Activated T-cell treated with anti-CD3 and anti-CD28 coated beads for 4 hours (primary cell): ENCODE measurements around the gene TBL1X.
"Not testable (repeated sequence)": the region's sequence is repeated elsewhere in the genome, so short reads cannot be mapped to it uniquely, and the experiment has no call there.

ENCODE experiments used
- DNase-seq: peaks from one replicate; pipeline ENCODE4 v3.0.0-alpha.2; 2020

The TBL1X gene

DNA sequence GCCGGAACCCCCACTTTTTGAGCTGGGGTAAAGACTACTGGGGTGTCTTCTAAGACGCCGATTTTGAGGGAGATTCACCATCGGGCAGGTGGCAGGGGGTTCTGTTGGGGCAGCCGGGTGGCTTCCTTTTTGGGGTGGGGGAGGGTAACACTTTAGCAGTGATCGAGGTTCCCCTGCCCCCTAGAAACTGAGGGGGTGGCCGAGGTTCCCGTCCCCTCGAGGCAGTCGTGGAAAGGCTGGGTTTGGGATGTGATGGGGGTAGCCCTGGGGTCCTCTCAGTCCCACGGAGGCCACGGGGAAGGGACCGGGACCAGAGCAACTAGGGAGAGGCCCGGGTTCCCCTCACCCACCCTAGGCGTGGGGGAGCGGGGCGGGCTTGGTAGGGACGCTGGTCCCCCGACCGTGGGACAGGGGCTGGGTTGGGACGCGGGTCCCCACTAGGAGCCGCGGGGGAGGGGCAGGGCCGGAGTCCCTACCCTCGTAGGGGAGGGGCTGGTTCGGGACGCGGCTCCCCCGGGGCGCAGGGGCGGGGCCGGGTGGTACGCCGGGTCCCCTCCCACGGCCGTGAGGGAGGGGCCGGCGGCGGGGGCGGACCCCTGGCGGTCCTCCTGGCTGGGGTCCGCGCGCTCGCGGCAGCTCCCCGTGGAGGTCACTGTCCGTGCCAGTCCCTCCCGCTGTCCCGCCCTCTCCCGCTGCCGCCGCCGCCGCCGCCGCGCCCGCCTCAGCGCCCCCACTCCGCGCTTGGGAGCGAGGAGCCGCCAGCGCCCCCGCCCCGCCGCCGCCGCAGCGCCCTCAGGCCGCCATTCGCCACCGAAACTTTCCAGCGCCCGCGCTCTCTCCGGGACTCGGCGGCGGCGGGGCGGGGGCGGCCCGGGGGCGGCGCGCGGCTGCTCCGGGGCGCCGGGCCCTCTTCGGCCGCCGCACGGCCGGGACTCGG is at the start of gene TBL1X:
TBL1X (plus strand) TSS at position 624 of the 937 bp plus-strand sequence. CDS start 188,529 bp downstream, outside the sequence.
- DNase-seq = peak; percentile 48

DNA sequence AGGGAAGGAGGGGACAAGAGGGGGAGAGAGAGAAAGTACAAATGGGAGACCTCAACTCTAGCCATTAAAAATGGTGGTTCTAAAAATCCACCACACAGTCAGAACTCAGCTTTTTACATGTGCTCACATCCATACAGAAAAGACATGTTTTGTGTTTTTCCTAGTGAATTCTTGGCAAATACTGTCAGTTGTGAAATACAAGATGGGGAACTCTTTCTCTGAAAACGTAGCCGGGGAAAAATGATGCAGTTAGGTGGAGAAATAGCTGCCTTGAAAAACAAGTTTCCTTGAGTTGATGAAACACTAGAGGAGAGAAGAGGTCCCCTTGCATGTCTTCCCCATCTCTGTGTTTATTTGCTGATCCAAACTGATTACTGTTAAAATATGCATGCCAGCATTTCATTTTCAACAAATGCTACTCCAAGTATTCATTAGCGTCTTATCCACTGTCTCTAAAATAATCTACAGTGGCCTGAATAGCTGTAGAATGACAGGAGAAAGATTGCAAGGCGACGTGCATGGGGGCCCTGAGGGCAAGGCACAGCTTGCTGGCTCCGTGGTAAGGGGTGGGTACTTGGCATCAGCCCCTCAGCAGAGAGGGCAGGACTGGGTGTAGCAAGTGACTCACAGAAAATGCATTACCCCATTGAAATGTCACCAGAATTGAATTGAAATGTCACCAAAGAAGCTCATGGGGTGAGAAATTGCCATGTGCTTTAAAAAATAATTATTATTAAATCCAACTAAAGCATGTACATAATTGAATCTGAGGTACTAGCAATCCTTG is 48.1 kb upstream of the TBL1X start:
- no peak for DNase-seq

DNA sequence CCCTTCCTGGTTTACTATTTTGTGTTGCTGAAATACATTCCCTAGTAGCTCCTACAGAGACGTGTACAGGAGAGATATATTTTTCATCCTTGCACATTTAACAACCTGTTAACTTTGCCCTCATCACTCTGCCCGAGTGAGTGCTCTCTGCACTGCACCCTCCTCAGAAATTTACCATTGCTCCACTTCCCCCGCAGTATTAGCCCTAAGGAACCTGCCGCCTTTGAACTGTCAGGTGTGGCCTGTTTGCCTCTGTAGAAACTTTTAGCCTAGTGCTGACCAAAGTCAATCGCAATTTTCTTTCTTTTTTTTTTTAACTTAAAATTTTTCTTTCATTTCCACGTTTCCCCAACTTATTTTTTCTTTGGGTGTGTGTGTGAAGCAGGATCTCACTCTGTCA is 46.6 kb upstream of the TBL1X start:
- DNase-seq = no peak

DNA sequence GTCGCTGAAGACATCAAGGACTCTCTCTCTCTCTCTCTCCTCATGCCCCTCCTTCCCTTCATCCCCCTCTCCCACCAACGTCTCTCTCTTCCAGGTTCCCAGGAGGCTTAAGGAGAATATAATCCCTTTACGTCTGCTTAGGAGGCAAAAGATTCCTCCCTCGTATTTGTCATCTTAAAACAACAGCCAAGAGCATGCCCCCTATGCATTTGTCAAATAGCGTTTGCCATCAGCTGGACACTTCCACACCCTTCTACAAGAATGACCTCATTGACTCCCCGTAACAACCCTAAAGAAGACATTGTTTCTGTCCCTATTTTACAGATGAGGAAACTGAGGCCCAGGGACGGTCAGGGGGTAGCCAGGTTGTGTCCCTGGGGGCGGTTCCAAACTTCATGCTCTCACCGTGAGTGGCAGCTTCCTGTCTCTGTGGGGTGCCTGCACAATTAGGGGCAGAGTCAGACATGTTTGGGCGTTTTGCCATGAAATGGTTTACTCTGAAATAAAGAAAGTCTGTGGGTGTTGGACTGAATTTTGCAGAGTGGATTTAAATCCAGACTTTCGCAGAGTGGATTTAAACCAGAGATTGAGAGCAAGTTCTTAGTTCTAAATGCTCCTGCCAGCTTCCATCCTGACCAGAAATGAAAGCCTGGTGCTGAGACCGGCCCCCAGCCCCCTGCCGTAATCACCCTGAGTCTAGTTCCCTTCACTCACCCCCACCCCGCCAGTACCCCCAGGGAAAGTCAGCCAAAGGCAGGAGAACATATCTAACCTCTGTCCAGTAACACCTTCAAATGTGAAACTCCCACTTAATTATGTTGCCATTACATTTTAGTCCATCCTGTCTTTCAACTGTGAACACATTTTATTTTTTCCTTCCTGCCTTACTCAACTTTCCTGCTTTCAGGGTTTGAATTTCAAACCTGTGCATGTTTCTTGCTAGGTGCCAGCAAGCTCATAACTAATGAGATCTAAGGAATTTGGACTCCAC is 44.3 kb upstream of the TBL1X start:
- no peak for DNase-seq

DNA sequence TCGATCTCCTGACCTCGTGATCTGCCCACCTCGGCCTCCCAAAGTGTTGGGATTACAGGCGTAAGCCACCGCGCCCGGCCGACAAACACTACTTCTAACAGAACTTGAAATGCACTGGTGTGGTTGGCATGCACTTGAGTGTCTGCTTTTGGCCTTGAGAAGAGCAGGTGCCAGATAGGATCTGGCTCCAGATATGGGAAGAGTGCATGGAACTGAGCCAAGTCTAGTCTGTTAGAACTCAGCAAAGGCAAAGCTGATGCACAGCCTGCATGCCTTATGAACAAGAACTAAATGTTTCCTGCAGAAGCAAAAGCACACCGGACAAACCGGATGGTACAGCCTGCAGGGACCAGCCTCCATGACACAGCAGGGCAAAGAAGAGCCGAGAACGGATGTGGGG is 35.1 kb upstream of the TBL1X start:
- no peak for DNase-seq

DNA sequence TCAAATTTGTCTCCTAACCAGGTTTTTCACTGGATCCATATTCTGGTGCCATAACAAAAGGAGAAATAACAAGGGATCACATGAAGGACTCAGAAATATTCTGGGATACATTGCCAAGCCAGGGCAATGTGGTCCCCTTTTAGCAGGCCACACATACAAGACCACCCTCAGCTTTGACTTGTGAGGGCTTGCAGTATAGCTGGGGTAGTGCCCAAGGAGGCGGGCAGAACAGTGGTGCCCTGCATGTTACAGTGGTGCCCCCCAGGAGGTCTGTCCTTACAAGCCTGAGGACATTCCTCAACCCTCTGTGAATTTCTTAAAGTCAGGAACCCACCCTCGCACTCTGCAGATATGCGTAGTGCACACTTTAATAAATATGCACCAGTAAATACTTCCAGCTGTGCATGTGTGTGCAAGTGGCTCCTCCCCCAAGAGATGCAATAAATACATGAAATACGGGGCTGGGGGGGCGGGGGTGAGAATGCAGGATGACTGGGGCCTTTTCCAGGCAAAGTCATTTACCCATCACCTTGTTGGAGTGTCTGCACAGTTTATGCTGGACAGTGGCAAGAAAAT is 34.4 kb upstream of the TBL1X start:
- DNase-seq = no peak

DNA sequence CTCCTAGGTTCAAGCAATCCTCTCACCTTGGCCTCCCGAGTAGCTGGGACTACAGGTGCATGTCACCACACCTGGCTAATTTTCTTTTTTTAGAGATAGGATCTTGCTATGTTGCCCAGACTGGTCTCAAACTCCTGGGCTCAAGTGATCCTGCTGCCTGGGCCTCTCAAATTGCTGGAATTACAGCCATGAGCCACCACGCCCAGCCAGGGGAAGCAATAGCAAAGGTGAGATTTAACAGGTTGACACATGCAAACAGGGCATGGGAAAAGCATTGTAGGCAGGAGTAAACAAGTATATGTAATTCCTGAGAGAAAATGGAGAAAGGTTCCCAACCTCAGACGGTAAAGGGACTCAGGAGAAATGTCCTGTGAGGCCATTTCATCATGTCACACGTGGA is 33.6 kb upstream of the TBL1X start:
- DNase-seq = no peak

DNA sequence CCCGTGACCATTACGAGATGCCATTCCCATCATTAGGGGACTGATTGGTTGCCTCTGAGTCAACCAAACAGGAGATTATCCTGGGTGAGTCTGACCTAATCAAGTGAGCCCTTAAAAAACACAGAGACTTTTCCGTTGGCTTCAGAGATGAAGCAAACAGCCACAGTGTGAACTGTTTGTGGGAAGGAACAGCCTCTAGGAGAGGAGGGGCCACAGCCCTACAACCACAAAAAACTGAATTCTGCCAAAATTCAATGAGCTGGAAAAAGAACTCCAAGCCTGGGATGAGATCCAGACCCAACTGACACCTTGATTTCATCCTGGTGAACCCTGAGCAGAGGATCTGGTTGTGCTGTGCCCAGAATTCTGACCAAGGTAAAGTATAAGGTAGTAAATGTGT is 31.3 kb upstream of the TBL1X start:
- no peak for DNase-seq

DNA sequence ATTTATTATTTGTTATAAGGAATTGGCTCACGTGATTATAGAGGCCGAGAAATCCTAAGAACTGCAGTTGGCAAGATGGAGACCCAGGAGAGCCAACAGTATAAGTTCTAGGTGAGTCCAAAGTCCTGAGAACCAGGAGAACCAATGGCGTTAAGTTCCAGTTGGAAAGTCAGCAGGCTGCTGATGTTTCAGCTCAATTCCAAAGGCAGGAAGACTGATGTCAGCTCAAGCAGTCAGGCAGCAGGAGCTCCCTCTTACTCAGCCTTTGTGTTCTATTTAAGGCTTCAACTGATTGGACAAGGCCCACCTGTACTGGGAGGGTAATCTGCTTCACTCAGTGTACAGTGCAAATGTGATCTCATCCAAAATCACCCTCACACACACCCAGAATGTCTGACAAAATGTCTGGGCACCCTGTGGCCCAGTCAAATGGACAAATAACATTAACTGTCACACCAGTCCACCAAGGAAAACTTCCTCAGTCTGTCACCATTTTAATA is 30.8 kb upstream of the TBL1X start:
- DNase-seq = no peak

DNA sequence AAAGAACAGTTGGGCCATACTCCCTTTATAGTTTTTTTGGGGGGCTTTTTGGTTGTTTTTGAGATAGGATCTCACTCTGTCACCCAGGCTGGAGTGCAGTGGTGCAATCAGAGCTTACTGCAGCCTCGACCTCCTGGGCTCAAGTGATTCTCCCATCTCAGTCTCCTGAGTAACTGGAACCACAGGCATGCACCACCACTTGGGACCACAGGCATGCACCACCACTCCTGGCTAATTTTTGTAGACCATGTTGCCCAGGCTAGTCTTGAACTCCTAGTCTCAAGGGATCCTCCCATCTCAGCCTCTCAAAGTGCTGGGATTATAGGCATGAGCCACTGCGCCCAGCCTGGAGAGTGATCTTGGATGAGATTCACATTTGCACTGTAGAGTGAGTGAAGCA is 29.8 kb upstream of the TBL1X start:
- DNase-seq = not testable (repeated sequence)

DNA sequence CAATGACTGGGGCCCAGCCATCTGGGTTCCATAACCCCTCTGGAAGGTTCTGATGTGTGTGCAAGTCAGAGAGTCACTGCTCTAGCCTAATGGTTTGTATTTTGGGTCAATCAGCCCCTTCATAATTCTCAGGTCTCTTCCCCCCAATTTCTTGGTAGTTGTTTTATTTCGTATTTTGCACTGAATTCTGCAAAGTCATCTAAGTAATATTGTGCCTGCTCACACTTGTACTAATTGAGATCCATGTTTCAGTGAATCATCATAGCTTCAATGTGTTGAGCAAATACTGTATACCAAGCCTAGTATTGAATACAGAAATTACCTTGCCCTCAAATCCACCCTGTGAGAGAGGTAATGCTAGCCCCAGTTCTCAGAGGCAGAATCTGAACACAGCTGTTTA is 28.0 kb upstream of the TBL1X start:
- no peak for DNase-seq

DNA sequence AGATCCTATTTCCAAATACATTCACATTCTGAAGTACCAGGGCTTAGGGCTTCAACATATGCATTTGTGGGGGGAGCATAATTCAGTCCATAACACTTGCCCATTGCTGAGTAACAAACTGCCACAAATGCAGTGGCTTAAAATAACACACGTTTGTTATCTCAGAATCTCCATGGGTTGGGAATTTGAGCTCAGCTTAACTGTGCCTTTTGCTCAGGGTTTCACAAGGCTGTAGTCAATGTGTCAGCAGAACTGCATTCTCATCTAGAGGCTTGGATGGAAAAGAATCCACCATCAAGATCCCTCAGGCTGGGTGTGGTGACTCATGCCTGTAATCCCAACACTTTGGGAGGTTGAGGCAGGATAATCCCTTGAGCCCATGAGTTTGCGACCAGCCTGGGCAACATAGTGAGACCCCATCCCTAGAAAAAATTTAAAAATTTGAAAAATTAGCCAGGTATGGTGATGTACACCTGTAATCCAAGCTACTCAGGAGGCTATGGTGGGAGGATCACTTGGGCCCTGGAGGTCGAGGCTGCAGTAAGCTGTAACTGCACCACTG is 25.8 kb upstream of the TBL1X start:
- no peak for DNase-seq

DNA sequence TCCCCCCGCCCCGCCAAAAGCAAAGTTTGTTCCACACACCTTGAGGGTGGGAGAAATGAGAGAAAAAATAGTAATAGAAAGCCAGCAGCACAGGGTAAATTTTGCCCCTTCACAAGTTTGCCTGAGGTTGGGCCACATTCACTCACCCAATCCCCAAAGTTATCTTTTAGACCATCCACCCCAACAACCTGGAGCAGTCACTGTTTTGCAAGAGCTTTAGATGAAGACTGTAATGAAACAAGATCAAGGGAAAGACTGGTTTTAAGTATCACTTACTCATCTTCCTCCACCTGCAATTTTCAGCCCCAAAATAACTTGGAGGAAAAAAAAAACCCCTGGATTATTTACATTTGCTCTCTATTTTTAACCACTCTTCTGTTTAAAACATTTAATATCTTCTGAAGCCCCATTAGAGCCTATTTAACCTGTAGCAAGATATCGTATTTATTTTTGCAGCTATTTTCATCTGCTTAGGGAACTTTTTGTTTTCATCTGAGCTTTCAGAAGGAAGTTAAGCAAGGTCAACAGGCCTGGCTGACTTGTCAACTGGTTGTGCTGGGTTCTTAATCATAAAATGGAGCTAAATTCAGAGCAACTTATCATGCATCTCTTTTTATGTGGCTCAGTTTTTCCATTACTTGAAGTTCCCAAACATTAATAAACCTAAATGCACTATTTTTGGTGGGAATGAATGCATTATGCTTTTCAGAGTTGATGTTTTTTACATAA is 24.6 kb upstream of the TBL1X start:
- DNase-seq = no peak

DNA sequence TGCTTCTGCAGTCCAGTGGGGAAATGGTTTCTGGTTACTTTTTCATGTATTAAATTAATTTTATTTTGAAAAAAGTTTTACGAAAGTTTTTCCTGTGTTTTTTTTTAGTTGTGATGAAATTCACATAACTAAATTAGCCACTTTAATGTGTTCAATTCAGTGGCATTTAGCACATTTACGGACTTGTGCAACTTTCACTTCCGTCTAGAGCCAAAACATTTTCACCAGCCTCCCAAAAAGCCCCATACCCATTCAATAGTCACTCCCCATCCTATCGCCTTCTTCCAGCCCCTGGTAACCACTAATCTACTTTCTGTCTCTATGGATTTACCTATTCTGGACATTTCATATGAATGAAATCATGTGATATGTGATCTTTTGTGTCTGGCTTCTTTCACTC is 22.8 kb upstream of the TBL1X start:
- DNase-seq = no peak

DNA sequence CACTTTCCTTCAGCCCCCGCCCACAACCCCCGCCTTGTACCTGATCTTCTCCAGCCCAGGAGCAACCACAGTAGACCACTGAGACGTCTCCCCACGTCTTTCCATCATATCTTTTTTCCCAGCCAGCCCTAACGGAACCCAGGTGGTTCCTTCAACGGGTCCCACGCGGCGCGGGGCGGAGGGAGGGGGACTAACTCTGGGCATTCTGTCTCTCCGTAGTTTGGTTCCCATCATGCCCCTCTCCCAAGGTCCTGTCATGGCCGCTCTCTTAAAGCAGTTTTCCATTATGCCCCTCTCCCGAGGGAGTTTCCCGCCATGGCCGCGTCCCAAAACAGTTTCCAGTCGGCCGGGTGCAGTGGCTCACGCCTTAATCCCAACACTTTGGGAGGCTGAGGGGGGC is 21.5 kb upstream of the TBL1X start:
- DNase-seq = no peak

DNA sequence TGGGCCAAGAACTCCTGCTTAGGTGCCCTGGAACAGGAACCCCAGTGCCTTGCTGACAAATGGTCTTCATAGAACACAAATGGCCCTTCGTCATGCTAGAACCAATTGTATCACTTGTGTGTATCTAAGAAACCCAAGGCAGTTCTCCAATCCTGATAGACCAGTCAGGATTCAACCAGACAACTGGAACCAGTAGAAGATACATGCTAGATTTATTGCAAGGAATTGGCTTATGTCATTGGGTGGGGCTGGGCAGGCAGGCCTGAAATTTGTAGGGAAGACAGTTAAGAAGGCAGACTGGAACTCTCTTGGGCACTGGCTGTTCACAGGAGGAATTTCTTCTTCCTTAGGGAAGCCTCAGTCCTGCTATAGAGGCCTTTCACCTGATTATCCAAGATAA is 17.0 kb upstream of the TBL1X start:
- no peak for DNase-seq

DNA sequence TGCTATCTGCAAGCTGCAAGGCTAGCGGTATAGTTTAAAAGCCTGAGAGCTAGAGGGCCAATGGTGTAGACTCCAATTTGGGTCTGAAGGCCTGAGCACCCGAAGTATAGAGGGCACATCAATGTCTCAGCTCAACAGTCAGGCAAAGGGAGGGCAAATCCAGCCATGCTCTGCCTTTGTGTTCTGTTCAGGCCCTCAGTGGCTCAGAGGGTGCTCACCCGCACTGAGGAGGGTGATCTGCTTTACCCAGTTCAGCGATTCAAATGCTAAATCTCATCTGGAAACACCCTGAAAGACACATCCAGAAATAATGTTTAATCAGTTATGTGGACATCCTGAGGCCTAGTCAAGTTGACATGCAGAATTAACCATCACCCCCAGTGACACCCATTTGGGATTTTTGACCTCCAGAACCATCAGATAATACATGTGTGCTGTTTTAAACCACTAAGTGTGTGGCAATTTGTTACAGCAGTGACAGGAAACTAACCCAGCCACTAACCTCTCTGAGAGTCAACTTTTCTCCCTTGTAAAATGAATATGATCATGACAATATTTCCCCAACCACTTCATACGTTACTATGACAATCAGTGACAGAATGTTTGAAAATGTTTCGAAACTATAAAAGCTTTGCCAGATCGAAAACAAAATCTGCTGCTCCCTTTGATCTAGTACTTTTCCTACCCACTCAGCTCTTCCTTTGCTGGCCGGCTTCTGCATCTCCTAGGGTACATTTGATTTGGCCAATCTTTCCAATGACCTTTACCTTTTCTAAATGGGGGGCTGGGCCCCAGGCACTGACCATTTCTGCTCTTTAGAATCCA is 8.4 kb upstream of the TBL1X start:
- no peak for DNase-seq

DNA sequence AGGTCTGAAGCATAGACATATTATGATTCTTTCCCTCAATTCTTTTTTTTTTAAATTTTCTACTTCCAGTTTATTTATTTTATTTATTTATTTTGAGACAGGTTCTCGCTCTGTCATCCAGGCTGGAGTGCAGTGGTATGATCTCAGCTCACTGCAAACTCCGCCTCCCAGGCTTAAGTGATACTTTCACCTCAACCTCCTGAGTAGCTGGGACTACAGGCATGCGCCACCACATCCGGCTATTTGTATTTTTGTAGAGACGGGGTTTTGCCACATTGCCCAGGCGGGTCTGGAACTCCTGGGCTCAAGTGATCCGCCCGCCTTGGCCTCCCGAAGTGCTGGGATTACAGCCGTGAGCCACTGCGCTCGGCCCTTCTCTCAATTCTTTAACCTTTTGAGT is 6.8 kb upstream of the TBL1X start:
- not testable (repeated sequence) for DNase-seq

DNA sequence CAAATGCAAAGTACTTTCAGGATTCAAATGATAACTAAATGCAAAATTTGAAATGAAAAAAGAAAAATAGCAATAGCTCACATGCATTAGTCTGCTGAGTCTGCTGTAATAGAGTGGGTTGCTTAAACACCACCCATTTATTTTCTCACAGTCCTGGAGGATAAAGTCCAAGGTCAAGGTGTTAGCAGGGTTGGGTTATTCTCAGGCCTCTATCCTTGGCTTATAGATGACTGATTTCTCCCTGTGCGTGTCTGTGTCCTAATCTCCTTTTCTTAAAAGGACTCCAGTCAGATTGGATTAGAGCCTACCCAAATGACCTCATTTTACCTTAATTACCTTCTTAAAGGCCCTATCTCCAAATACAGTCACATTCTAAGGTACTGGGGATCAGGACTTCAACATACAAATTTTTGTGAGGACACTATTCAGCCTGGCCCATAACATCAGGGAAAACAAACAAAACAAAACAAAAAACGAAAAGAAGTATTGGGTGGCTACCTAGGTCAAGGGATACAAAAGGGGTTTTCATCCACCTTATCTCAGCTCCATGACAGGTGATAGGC is 6.3 kb upstream of the TBL1X start:
- DNase-seq = no peak

DNA sequence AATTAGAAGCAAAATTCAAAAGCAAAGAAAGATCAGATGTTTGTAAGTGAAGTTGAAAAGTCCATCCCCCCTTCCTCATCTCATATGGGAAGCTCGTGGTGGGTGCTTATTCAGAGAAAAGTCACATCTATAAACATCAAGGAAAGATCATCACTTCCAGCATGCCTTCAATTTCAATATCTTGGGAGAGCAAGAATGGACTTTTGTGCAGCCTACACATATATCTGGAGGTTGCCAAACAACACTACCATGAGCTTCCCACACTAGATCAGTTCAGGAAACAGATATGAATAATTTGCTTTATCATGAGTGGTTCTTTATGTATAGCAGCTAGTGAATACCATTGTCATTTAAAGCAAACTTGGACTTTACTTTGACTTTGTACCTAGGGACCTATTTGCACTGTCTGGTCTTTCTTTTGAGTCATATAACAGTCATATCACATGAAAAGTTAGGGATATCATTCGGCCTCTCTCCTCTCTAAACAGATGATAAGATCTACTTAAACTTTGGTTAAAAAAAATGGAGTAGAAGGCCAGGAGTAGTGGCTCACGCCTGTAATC is 5.6 kb upstream of the TBL1X start:
- DNase-seq = no peak
